HG02623 (cell line): ENCODE data around the gene RANBP1.

ENCODE experiments used
- ATAC-seq: cut with Tn5 transposase; IDR thresholded peaks from one replicate; pipeline ENCODE4 v1.9.1; 2021; ENCODE audit warnings: moderate library complexity; ENCODE audit not compliant: unreplicated experiment

RANBP1 gene

GRCh38 chr22:20135806-20136602, 20.1 kb downstream of the RANBP1 start:
- no peak for ATAC-seq

DNA sequence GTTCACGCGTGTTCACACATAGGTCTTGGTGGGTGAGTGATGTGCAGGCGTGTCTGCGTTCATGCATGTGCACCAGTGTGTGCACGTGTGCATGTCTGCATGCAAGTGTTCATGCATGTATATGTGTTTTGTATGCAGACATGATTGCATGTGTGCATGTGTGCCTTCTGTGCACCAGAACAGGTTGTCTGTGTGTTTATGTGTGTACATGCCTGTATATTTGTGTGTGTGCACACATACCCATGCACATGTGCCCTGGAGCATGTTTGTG, 20.6 kb downstream of the RANBP1 start:
- ATAC-seq: no peak

DNA sequence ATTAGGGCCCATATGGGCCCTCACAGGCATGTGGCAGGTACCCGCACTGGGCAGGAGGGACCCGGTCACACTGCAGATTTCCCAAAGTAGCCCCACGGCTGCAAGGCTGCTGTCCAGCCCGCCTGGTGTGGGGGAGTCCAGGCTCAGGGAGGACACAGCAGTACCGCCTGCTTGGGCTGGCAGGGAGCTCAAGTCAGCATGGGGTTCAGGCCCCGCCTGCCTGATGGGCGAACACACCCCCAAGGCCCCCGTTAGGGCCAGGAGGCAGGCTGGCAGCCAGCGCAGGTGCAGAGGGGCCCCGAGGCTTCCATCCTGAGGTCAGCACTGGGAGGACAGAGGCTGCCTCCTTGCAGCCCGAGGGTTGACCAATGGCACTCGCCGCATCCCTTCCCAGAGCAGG, 21.2 kb downstream of the RANBP1 start:
- ATAC-seq: no peak

DNA sequence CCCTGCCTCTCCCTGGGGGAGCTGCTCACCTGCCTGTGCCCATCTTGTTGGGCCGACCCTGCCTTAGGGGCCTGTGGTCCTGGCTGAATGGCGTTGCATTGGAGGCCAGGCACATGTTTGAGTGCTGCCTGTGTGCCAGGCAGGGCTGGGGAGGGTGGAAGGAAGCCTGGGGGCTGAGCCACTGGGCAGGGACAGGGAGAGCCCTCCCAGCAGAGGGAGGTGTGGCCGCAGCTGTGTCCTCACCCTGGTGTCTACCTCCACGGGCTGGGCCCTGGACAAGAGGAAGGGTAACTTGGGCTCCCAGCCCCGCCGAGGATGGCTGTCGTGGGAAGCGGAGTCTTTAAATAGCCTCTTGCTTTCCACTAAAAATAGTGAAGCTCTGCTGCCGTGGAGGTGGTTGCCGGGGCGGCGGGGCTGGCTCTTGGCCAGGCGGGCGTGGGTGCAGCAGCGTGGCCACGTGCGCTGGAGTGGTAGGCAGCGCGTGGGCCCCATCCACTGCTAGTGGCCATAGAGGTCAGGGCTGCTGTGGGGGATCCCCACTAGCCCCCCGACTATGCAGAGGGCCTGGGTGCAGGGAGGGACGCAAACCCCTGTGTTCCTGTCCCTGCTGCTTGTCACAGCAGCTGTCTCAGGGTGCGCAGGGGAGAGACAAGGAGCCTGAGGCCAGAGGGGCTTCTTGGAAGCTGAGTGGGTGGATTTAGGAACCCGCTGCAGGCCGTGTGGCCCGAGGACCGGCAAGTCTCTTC, 21.9 kb downstream of the RANBP1 start:
- ATAC-seq: no peak

DNA sequence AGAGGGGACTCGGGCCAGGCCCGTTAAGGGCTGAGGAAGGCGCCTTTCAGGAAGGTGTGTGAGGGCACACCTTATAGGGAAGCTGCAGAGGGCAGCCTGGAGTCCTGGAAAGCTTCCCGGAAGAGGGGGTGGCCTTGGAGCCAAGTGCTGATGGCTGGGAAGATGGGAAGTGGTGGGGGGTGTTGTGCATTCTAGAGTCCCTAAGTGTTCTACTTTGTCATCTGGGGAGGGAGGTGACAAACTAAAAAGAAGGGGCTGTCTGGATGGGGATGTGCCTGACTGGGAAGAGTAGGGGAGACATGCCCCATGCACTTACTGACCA, 22.5 kb downstream of the RANBP1 start:
- ATAC-seq: no peak

DNA sequence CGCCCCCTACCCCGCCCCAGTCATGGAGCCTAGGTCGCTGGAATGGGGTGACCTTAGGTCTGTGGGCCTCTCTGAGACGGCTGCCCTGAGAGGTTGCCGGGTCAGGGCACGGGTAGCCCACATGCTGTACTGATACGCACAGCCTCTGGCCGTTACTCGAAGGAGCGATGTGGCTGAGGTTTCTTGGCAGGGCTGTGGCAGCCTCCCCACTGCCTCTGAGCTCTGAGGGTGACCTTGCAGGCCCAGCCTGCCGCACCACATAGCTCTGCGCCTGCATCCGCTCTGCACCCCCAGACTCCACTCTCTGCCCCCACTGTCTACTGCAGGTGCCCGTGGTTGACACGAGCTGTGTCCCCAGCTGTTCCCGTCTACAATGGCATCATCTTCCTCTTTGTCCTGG, 23.0 kb downstream of the RANBP1 start:
- no peak for ATAC-seq

GRCh38 chr22:20139391-20140106, 23.6 kb downstream of the RANBP1 start:
- ATAC-seq: no peak

DNA sequence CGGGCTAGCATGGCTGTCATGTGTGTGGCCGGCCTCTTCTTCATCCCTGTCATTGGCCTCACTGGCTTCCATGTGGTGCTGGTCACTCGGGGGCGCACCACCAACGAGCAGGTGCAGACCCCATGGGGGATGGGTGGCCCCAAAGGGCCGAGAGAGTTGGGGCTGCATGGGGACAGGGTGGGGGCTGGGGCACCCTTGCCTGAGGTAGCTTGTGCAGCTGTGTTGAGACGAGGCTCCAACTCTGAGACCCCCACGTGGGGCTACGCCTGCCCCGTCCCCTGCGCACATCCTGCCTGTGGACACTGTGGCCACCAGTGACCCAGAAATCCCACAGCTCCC, 24.2 kb downstream of the RANBP1 start:
- no peak for ATAC-seq

GRCh38 chr22:20140521-20140964, 24.6 kb downstream of the RANBP1 start:
- ATAC-seq: no peak

DNA sequence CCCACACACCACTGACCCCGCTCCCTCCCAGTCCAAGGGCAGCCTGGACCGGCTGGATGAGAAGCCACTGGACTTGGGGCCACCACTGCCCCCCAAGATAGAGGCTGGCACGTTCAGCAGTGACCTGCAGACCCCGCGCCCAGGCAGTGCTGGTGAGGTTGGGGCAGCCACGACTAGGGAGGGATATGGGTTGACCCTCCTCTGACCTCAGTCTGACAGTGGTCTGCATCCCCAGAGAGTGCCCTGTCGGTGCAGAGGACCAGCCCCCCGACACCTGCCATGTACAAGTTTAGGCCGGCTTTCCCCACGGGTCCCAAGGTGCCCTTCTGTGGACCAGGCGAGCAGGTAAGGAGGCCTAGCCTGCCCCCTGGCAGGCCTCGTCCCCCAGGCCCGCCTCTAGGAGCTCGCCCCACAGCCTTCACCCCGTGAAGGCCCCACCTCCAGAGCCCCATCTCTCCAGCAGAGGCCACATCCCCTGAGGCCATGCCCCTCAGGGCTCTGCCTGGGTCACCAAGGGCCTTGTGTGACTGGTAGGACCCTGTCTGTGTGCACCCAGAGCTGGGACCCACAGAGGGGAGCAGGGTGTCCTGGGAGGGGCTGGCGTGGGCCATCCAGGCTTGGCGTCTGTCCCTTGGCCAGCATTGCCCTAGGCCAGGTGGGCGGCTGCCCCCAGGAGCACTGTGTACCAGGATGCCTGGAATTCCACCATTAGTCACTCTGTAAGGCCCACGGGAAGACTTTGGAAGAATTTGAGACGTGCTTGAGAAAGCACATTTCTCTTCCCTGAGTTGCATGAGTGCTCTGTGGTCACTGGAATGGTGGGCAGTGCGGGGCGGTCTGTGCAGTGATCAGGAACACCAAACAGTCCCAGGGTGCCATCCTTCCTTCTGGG, 25.5 kb downstream of the RANBP1 start:
- ATAC-seq: no peak

DNA sequence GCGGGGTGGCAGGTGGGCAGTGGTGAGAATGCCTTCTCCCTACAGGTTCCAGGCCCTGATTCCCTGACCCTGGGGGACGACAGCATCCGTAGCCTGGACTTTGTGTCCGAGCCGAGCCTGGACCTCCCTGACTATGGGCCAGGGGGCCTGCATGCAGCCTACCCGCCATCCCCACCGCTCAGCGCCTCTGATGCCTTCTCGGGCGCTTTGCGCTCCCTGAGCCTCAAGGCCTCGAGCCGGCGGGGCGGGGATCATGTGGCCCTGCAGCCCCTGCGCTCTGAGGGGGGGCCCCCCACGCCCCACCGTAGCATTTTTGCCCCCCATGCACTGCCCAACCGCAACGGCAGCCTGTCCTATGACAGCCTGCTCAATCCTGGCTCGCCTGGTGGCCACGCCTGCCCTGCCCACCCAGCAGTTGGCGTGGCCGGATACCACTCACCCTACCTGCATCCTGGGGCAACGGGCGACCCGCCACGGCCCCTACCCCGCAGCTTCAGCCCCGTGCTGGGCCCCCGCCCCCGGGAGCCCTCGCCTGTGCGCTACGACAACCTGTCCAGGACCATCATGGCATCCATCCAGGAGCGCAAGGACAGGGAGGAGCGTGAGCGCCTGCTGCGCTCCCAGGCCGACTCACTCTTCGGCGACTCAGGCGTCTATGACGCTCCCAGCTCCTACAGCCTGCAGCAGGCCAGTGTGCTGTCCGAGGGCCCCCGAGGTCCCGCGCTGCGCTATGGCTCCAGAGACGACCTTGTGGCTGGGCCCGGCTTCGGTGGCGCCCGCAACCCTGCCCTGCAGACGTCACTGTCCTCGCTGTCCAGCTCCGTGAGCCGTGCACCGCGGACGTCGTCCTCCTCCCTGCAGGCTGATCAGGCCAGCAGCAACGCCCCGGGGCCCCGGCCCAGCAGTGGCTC, 27.1 kb downstream of the RANBP1 start:
- ATAC-seq: no peak

- ATAC-seq: no peak
Observed at GRCh38 chr22:20143883-20144665, 28.2 kb downstream of the RANBP1 start.

- ATAC-seq: no peak
Observed at GRCh38 chr22:20145206-20145831, 29.4 kb downstream of the RANBP1 start.

DNA sequence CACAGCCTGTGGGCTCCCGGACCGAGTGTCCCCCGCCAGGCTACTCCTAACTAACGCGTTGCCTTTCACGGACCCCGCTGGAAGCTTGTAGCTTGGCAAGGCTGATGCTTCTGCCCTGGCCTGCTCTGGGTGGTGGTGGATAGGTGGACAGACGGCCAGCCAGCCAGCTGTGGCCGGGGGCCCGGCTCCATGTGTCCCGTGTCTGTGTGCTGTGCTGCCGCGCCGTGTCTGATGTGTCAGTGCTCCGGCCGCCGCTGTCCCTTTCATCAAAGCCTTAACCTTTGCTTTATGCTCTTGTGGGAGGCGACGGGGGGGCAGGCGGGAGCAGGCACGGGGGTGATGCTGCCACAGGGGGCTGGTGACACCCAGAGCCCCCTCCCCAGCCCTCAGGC, 29.9 kb downstream of the RANBP1 start:
- ATAC-seq: no peak

DNA sequence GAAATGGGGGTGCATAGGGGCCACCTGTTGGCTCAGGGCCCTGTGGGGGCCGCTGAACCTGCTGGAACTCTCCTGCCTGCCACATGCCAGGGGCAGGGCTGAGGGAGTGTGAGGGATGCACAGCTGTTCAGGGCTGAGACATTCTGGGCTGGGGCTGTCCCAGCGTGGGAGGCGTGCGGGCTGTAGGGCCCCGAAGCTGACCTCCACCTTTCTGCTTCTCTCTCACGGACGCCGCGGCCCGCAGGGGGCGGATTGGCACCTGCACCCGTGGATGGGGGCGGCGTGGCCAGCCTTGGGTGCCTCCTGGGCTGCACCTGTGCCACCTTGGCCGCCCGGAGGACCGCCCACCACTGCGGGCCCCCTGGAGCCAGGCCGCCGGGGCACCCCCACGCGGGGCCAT, 30.9 kb downstream of the RANBP1 start:
- ATAC-seq: no peak

DNA sequence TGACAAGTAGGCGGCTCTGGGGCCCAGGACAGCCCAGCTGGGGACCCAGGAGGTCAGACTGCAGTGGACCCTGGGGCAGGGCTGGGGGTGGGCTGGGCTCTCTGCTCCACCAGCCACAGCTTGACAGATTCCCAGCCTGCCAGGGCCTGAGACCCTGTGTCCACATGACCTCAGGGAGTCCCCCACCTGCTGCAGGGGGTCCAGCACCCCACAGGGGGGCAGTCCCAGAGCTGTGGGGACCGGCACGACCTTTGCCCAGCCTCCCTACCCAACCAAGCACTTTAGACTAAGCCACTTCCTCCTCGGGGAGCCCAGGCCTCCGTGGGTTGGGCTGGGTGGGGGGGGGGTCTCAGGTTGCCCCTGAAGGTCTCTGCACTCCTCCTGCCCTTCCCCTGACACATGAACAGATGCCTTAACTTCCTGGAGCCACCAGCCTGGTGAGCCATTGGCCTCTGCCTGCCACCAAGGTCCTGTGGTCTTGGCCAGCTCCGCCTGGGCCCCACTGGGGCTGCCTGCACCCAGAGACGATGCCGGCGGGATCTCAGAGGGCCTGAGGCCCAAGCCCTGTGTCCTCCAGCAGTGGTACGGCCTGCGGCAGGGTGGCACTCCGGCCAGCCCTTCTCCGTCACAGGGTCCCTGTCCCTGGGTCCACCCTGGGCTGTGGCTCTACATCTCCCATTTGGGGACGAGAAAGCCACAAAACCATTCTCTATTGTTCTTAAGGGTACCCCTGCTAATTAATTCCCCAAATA, 31.5 kb downstream of the RANBP1 start:
- no peak for ATAC-seq

GRCh38 chr22:20148414-20148813, 32.5 kb downstream of the RANBP1 start:
- ATAC-seq: no peak
